Vagina (tissue), 2 donors: ENCODE results near the gene CFAP69. TPM values are rescaled to one million over a fixed set of nuclear protein-coding genes. Genes with fewer than 3 reads are reported as not detected.

Experiments used
- DNase-seq, 2 donors: peaks; one replicate each; pipeline ENCODE4 v3.0.0-alpha.2; 2017; ENCODE audit errors: extremely low spot score in 2 of 2
- H3K27ac ChIP-seq: fragments of 200-600 bp; sonication (generic); one replicate; pipeline ENCODE4 v1.5.1; 2019
- H3K27me3 ChIP-seq: fragments of 200-600 bp; sonication (generic); one replicate; pipeline ENCODE4 v1.5.1; 2019
- H3K36me3 ChIP-seq, 2 donors: fragments of 200-600 bp; sonication (generic); one replicate each; pipeline ENCODE4 v1.5.1; 2017 to 2019
- H3K4me1 ChIP-seq: fragments of 200-600 bp; sonication (generic); one replicate; pipeline ENCODE4 v1.5.1; 2019
- H3K4me3 ChIP-seq, 2 donors: fragments of 200-600 bp; sonication (generic); 1 replicate in 1 of 2; 2 replicates in 1 of 2; pipeline ENCODE4 v1.5.1; 2016 to 2019
- H3K9me3 ChIP-seq: fragments of 200-600 bp; sonication (generic); one replicate; pipeline ENCODE4 v1.5.1; 2019
- CTCF ChIP-seq, 3 experiments: fragments of 450-650 bp in 2 of 3; fragments of 200-600 bp in 1 of 3; sonication (generic) in 1 of 3; IDR thresholded peaks; one replicate each; pipeline ENCODE4 v1.5.1; 2017 to 2019; ENCODE audit warnings: antibody characterized with exemption in 3 of 3, mild to moderate bottlenecking in 2 of 3, moderate library complexity in 2 of 3
- POLR2A ChIP-seq, 2 donors: fragments of 450-650 bp; IDR thresholded peaks; one replicate each; pipeline ENCODE4 v1.6.1; 2017; ENCODE audit warnings: antibody characterized with exemption in 2 of 2, mild to moderate bottlenecking in 2 of 2, moderate library complexity in 2 of 2
- POLR2AphosphoS5 ChIP-seq, 2 donors: sonication (generic); formaldehyde crosslinking; IDR thresholded peaks; one replicate each; pipeline ENCODE4 v1.9.0; 2017; ENCODE audit warnings: antibody characterized with exemption in 2 of 2, mild to moderate bottlenecking in 2 of 2, low read depth in 1 of 2; ENCODE audit not compliant: insufficient read depth in 1 of 2
- intact Hi-C: fragments of 100-400 bp; cut with DNase I; formaldehyde crosslinking; loops from one replicate; pipeline ENCODE4 v1.15.1; 2023
- total RNA-seq: library from RNA; depleted of rRNA; stranded (reverse); fragments of >200 nt; gene quantifications from one replicate; pipeline ENCODE4 v1.2.3, GENCODE V29; 2016

The CFAP69 gene
- total RNA-seq, 1 donor from 2014 or later: 2.7 TPM

GRCh38 chr7:90224195-90224594, 20.8 kb upstream of the CFAP69 start:
- Histone ChIP-seq H3K27me3 (no peaks in the 10 kb centered on the region), H3K27ac (no peak overlapping the region)
- TF ChIP-seq POLR2A (IDR thresholded peaks at IDR 0.05): no peak

GRCh38 chr7:90225181-90225580, 19.8 kb upstream of the CFAP69 start:
- no peak for TF ChIP-seq POLR2A (IDR thresholded peaks at IDR 0.05)
- no peak for TF ChIP-seq CTCF (IDR thresholded peaks at IDR 0.05)
- TF ChIP-seq POLR2AphosphoS5 (IDR thresholded peaks at IDR 0.05; ENCODE audit: insufficient read depth in 1 of 2, low read depth in 1 of 2): no peak
- Histone ChIP-seq H3K4me1 (no peaks in the 10 kb centered on the region), H3K9me3 (no peaks in the 10 kb centered on the region), H3K36me3 (no peaks in the 10 kb centered on the region), H3K27me3 (no peaks in the 10 kb centered on the region), H3K27ac (no peak overlapping the region), H3K4me3 (no peak overlapping the region)
- intact Hi-C loops: no loop called here
- no peak for DNase-seq

More at GRCh38 chr7:90224195-90224594, 20.8 kb upstream of the CFAP69 start:
- intact Hi-C loops: no loop called here
- no peak for DNase-seq
- Histone ChIP-seq H3K4me3 (no peak overlapping the region), H3K4me1 (no peaks in the 10 kb centered on the region), H3K36me3 (no peaks in the 10 kb centered on the region), H3K9me3 (no peaks in the 10 kb centered on the region)

GRCh38 chr7:90225601-90226000, 19.4 kb upstream of the CFAP69 start:
- Histone ChIP-seq H3K27ac (no peak overlapping the region), H3K36me3 (no peaks in the 10 kb centered on the region), H3K27me3 (no peaks in the 10 kb centered on the region), H3K4me3 (no peak overlapping the region), H3K9me3 (no peaks in the 10 kb centered on the region), H3K4me1 (no peaks in the 10 kb centered on the region)
- intact Hi-C loops: no loop called here
- no peak for DNase-seq
- TF ChIP-seq POLR2AphosphoS5 (IDR thresholded peaks at IDR 0.05; ENCODE audit: insufficient read depth in 1 of 2, low read depth in 1 of 2) (no peak), POLR2A (IDR thresholded peaks at IDR 0.05) (no peak), CTCF (IDR thresholded peaks at IDR 0.05) (no peak)

- no peaks in the 10 kb centered on the region for H3K9me3 ChIP-seq
- no peak overlapping the region for H3K4me3 ChIP-seq
- H3K4me1 ChIP-seq: no peaks in the 10 kb centered on the region
- H3K36me3 ChIP-seq: no peaks in the 10 kb centered on the region
- intact Hi-C loops: no loop called here
- no peak for DNase-seq
- no peak for TF ChIP-seq POLR2AphosphoS5 (IDR thresholded peaks at IDR 0.05; ENCODE audit: insufficient read depth in 1 of 2, low read depth in 1 of 2)
- TF ChIP-seq POLR2A (IDR thresholded peaks at IDR 0.05): no peak
- no peak for TF ChIP-seq CTCF (IDR thresholded peaks at IDR 0.05)
- no peaks in the 10 kb centered on the region for H3K27me3 ChIP-seq
- no peak overlapping the region for H3K27ac ChIP-seq
These were observed 17.7 kb upstream of the CFAP69 start for GRCh38 chr7:90227259-90227658.

GRCh38 chr7:90229682-90230081, 15.3 kb upstream of the CFAP69 start:
- H3K27ac ChIP-seq: no peak overlapping the region
- TF ChIP-seq POLR2AphosphoS5 (IDR thresholded peaks at IDR 0.05; ENCODE audit: insufficient read depth in 1 of 2, low read depth in 1 of 2) (no peak), POLR2A (IDR thresholded peaks at IDR 0.05) (no peak), CTCF (IDR thresholded peaks at IDR 0.05) (no peak)

GRCh38 chr7:90230834-90231233, 14.1 kb upstream of the CFAP69 start:
- H3K4me3 ChIP-seq: no peak overlapping the region
- H3K36me3 ChIP-seq: no peaks in the 10 kb centered on the region
- no peaks in the 10 kb centered on the region for H3K9me3 ChIP-seq
- no peaks in the 10 kb centered on the region for H3K4me1 ChIP-seq
- H3K27me3 ChIP-seq: no peaks in the 10 kb centered on the region
- no peak for TF ChIP-seq POLR2A (IDR thresholded peaks at IDR 0.05)
- TF ChIP-seq CTCF (IDR thresholded peaks at IDR 0.05): no peak
- TF ChIP-seq POLR2AphosphoS5 (IDR thresholded peaks at IDR 0.05; ENCODE audit: insufficient read depth in 1 of 2, low read depth in 1 of 2): no peak
- no peak for DNase-seq
- intact Hi-C loops: no loop called here
- no peak overlapping the region for H3K27ac ChIP-seq

More at GRCh38 chr7:90229682-90230081, 15.3 kb upstream of the CFAP69 start:
- H3K4me1 ChIP-seq: no peaks in the 10 kb centered on the region
- no peaks in the 10 kb centered on the region for H3K27me3 ChIP-seq
- no peak for DNase-seq
- H3K9me3 ChIP-seq: no peaks in the 10 kb centered on the region
- no peak overlapping the region for H3K4me3 ChIP-seq
- intact Hi-C loops: no loop called here
- no peaks in the 10 kb centered on the region for H3K36me3 ChIP-seq
